ENCODE results near the gene GGT6.

The GGT6 gene

GRCh38 chr17:4594931-4595684, 34.7 kb upstream of the GGT6 start:
- Histone ChIP-seq H4K20me1 (ENCODE audit: insufficient read depth, low read length, poor library complexity, severe bottlenecking) (no peaks in the 10 kb centered on the region), H3K4me1 (ENCODE audit: insufficient read depth, low read length, poor library complexity, severe bottlenecking) (no peaks in the 10 kb centered on the region), H3K4me2 (ENCODE audit: low read depth, low read length, poor library complexity, severe bottlenecking) (no peak overlapping the region), H3K79me2 (ENCODE audit: insufficient read depth, low read length) (no peaks in the 10 kb centered on the region), H3K9me2 (replicated peaks; ENCODE audit: low read depth, low read length) (no peaks in the 10 kb centered on the region), H3K27me3 (ENCODE audit: insufficient read depth, low read length, poor library complexity, severe bottlenecking) (no peaks in the 10 kb centered on the region), H3K4me3 (ENCODE audit: low read length, poor library complexity, severe bottlenecking) (no peak overlapping the region), H2AFZ (ENCODE audit: low read length) (no peak overlapping the region), H3K9me3 (ENCODE audit: insufficient read depth, low read depth, low read length) (no peaks in the 10 kb centered on the region), H3K36me3 (ENCODE audit: insufficient read depth, low read length) (no peaks in the 10 kb centered on the region), H3K9ac (ENCODE audit: low read depth, low read length, poor library complexity, severe bottlenecking) (no peak overlapping the region), H3F3A (ENCODE audit: low read depth) (no peaks in the 10 kb centered on the region)
- no peak for TF ChIP-seq EZH2phosphoT487 (IDR thresholded peaks at IDR 0.05; ENCODE audit: borderline replicate concordance)
- no peak for TF ChIP-seq CTCF (conservative IDR thresholded peaks at IDR 0.05; ENCODE audit: low read length)

DNA sequence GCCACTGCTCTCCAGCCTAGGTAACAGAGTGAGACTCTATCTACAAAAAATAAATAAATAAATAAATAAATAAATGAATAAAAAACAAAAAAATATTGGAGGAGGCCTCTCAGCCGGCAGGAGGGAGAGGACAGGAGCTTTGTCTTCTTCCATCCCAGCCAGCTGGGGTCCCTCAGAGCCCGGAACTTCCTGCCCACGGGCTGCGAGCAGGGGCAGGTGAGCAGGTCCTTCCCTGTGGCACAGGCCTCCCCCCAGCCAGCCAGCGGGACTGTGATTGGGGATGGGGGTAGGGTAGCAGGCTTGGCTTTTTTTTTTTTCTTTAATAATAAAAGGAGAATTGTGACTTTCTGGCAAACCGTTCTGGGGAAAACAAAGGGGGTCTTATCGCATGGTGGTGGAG, 34.0 kb upstream of the GGT6 start:
- H3F3A ChIP-seq (ENCODE audit: low read depth), result no peaks in the 10 kb centered on the region
- H3K36me3 ChIP-seq (ENCODE audit: insufficient read depth, low read length), result no peaks in the 10 kb centered on the region
- H3K4me3 ChIP-seq (ENCODE audit: low read length, poor library complexity, severe bottlenecking), result no peak overlapping the region
- no peak overlapping the region for H3K4me2 ChIP-seq (ENCODE audit: low read depth, low read length, poor library complexity, severe bottlenecking)
- no peak overlapping the region for H2AFZ ChIP-seq (ENCODE audit: low read length)
- no peak overlapping the region for H3K9ac ChIP-seq (ENCODE audit: low read depth, low read length, poor library complexity, severe bottlenecking)
- no peaks in the 10 kb centered on the region for H3K9me3 ChIP-seq (ENCODE audit: insufficient read depth, low read depth, low read length)
- H3K79me2 ChIP-seq (ENCODE audit: insufficient read depth, low read length), result no peaks in the 10 kb centered on the region
- no peaks in the 10 kb centered on the region for H3K9me2 ChIP-seq (replicated peaks; ENCODE audit: low read depth, low read length)
- TF ChIP-seq CTCF (conservative IDR thresholded peaks at IDR 0.05; ENCODE audit: low read length) (no peak), EZH2phosphoT487 (IDR thresholded peaks at IDR 0.05; ENCODE audit: borderline replicate concordance) (no peak)
- H4K20me1 ChIP-seq (ENCODE audit: insufficient read depth, low read length, poor library complexity, severe bottlenecking), result no peaks in the 10 kb centered on the region
- H3K27me3 ChIP-seq (ENCODE audit: insufficient read depth, low read length, poor library complexity, severe bottlenecking), result no peaks in the 10 kb centered on the region
- H3K4me1 ChIP-seq (ENCODE audit: insufficient read depth, low read length, poor library complexity, severe bottlenecking), result no peaks in the 10 kb centered on the region

GRCh38 chr17:4593021-4593421, 32.6 kb upstream of the GGT6 start:
- TF ChIP-seq EZH2phosphoT487 (IDR thresholded peaks at IDR 0.05; ENCODE audit: borderline replicate concordance) (no peak), CTCF (conservative IDR thresholded peaks at IDR 0.05; ENCODE audit: low read length) (no peak)
- Histone ChIP-seq H3K9me2 (replicated peaks; ENCODE audit: low read depth, low read length) (no peaks in the 10 kb centered on the region), H2AFZ (ENCODE audit: low read length) (no peak overlapping the region), H3K36me3 (ENCODE audit: insufficient read depth, low read length) (no peaks in the 10 kb centered on the region), H3K9me3 (ENCODE audit: insufficient read depth, low read depth, low read length) (no peaks in the 10 kb centered on the region), H3K27me3 (ENCODE audit: insufficient read depth, low read length, poor library complexity, severe bottlenecking) (no peaks in the 10 kb centered on the region), H3K79me2 (ENCODE audit: insufficient read depth, low read length) (no peaks in the 10 kb centered on the region), H3K4me2 (ENCODE audit: low read depth, low read length, poor library complexity, severe bottlenecking) (no peak overlapping the region), H4K20me1 (ENCODE audit: insufficient read depth, low read length, poor library complexity, severe bottlenecking) (no peaks in the 10 kb centered on the region), H3K9ac (ENCODE audit: low read depth, low read length, poor library complexity, severe bottlenecking) (no peak overlapping the region), H3F3A (ENCODE audit: low read depth) (no peaks in the 10 kb centered on the region), H3K4me1 (ENCODE audit: insufficient read depth, low read length, poor library complexity, severe bottlenecking) (no peaks in the 10 kb centered on the region), H3K4me3 (ENCODE audit: low read length, poor library complexity, severe bottlenecking) (no peak overlapping the region)
